ENCODE results near the gene PIK3R2. TPM values are rescaled to one million over a fixed set of nuclear protein-coding genes. Genes with fewer than 3 reads are reported as not detected.

PIK3R2 gene
- total and polyA plus RNA-seq, 2 of the 13 experiments (the other 11 are each of a cell fraction or from before 2014, with no cell fraction given): 18.6 to 25.3 TPM

DNA sequence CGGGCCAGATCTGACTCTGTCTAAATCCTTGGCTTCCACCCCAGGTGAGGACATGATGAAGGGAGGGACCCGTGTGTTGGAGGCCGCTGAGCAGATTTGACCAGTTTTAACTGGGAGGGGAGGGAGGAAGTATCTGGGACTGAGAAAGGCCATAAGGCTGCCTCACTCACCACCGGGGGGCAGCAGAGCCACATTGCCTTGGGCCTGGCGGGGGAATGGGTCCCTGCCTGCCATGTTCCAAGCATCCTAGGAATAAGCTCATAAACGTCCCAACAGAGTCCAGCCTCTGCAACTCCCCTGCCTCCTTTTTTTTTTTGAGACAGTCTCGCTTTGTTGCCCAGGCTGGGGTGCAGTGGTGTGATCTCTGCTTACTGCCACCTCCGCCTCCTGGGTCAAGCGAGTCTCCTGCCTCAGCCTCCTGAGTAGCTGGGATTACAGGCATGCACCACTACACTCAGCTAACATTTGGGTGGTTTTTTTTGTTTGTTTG lies 39.9 kb upstream of the PIK3R2 start (continued):
- TF ChIP-seq, protein P1, sequence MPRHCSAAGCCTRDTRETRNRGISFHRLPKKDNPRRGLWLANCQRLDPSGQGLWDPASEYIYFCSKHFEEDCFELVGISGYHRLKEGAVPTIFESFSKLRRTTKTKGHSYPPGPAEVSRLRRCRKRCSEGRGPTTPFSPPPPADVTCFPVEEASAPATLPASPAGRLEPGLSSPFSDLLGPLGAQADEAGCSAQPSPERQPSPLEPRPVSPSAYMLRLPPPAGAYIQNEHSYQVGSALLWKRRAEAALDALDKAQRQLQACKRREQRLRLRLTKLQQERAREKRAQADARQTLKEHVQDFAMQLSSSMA (CRISPR knock-in tag; IDR thresholded peaks at IDR 0.05): 0 out of 2 replicates have a peak, but pooled peaks have one; percentile 46
- TF ChIP-seq ZNF143 (CRISPR knock-in tag; IDR thresholded peaks at IDR 0.05) (peak; percentile 27; the same call in 1 of the 2 replicates), ZNF747 (CRISPR knock-in tag; IDR thresholded peaks at IDR 0.05; ENCODE audit: borderline replicate concordance) (0 out of 2 replicates have a peak, but pooled peaks have one; percentile 57), XRCC5 (optimal IDR thresholded peaks at IDR 0.05; ENCODE audit: low read length) (peak; percentile 83), MIXL1 (CRISPR knock-in tag; IDR thresholded peaks at IDR 0.05) (no peak; the same call in 1 of the 2 replicates), NFYC (CRISPR knock-in tag; IDR thresholded peaks at IDR 0.05) (no peak), ZFX (CRISPR knock-in tag; IDR thresholded peaks at IDR 0.05; ENCODE audit: low read depth) (peak; percentile 30; the same call in 1 of the 2 replicates), ETV6 (CRISPR knock-in tag; conservative IDR thresholded peaks at IDR 0.05) (no peak), ZNF263 (CRISPR knock-in tag; IDR thresholded peaks at IDR 0.05) (no peak), AGO1 (IDR thresholded peaks at IDR 0.05; ENCODE audit: low read depth, low read length, poor library complexity, severe bottlenecking) (no peak), STAG1 (CRISPR knock-in tag; IDR thresholded peaks at IDR 0.05) (peak; percentile 94), LCORL (IDR thresholded peaks at IDR 0.05) (no peak), LCORL (CRISPR knock-in tag; IDR thresholded peaks at IDR 0.05) (0 out of 2 replicates have a peak, but pooled peaks have one; percentile 30), SPEN (CRISPR knock-in tag; IDR thresholded peaks at IDR 0.05; ENCODE audit: low read depth) (no peak), ZBTB21 (CRISPR knock-in tag; IDR thresholded peaks at IDR 0.05) (no peak), ZNF441 (CRISPR knock-in tag; IDR thresholded peaks at IDR 0.05; ENCODE audit: borderline replicate concordance) (no peak), MTF1 (CRISPR knock-in tag; IDR thresholded peaks at IDR 0.05) (no peak)
- TF ChIP-seq, protein P2, sequence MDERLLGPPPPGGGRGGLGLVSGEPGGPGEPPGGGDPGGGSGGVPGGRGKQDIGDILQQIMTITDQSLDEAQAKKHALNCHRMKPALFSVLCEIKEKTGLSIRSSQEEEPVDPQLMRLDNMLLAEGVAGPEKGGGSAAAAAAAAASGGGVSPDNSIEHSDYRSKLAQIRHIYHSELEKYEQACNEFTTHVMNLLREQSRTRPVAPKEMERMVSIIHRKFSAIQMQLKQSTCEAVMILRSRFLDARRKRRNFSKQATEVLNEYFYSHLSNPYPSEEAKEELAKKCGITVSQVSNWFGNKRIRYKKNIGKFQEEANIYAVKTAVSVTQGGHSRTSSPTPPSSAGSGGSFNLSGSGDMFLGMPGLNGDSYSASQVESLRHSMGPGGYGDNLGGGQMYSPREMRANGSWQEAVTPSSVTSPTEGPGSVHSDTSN (CRISPR knock-in tag; IDR thresholded peaks at IDR 0.05): no peak
- TF ChIP-seq, protein P3, sequence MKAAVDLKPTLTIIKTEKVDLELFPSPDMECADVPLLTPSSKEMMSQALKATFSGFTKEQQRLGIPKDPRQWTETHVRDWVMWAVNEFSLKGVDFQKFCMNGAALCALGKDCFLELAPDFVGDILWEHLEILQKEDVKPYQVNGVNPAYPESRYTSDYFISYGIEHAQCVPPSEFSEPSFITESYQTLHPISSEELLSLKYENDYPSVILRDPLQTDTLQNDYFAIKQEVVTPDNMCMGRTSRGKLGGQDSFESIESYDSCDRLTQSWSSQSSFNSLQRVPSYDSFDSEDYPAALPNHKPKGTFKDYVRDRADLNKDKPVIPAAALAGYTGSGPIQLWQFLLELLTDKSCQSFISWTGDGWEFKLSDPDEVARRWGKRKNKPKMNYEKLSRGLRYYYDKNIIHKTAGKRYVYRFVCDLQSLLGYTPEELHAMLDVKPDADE (CRISPR knock-in tag; IDR thresholded peaks at IDR 0.05): no peak
- TF ChIP-seq, protein P4, sequence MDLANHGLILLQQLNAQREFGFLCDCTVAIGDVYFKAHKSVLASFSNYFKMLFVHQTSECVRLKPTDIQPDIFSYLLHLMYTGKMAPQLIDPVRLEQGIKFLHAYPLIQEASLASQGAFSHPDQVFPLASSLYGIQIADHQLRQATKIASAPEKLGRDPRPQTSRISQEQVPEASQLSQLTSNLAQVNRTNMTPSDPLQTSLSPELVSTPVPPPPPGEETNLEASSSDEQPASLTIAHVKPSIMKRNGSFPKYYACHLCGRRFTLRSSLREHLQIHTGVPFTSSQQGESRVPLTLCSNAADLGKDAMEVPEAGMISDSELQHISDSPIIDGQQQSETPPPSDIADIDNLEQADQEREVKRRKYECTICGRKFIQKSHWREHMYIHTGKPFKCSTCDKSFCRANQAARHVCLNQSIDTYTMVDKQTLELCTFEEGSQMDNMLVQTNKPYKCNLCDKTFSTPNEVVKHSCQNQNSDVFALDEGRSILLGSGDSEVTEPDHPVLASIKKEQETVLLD (CRISPR knock-in tag; IDR thresholded peaks at IDR 0.05; ENCODE audit: low read depth): no peak
- TF ChIP-seq, protein P5, sequence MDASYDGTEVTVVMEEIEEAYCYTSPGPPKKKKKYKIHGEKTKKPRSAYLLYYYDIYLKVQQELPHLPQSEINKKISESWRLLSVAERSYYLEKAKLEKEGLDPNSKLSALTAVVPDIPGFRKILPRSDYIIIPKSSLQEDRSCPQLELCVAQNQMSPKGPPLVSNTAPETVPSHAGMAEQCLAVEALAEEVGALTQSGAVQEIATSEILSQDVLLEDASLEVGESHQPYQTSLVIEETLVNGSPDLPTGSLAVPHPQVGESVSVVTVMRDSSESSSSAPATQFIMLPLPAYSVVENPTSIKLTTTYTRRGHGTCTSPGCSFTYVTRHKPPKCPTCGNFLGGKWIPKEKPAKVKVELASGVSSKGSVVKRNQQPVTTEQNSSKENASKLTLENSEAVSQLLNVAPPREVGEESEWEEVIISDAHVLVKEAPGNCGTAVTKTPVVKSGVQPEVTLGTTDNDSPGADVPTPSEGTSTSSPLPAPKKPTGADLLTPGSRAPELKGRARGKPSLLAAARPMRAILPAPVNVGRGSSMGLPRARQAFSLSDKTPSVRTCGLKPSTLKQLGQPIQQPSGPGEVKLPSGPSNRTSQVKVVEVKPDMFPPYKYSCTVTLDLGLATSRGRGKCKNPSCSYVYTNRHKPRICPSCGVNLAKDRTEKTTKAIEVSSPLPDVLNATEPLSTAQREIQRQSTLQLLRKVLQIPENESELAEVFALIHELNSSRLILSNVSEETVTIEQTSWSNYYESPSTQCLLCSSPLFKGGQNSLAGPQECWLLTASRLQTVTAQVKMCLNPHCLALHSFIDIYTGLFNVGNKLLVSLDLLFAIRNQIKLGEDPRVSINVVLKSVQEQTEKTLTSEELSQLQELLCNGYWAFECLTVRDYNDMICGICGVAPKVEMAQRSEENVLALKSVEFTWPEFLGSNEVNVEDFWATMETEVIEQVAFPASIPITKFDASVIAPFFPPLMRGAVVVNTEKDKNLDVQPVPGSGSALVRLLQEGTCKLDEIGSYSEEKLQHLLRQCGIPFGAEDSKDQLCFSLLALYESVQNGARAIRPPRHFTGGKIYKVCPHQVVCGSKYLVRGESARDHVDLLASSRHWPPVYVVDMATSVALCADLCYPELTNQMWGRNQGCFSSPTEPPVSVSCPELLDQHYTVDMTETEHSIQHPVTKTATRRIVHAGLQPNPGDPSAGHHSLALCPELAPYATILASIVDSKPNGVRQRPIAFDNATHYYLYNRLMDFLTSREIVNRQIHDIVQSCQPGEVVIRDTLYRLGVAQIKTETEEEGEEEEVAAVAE (CRISPR knock-in tag; IDR thresholded peaks at IDR 0.05; ENCODE audit: borderline replicate concordance): no peak
